22Rv1 (cell line): ENCODE results near the gene MROH2A.

Experiments used
- H3K27ac ChIP-seq: fragments of 450-650 bp; 2 replicates; pipeline ENCODE4 v1.5.1; 2017
- ZFX ChIP-seq: fragments of 450-650 bp; IDR thresholded peaks from 2 replicates; pipeline ENCODE4 v1.6.1; 2017; ENCODE audit warnings: antibody characterized with exemption, borderline replicate concordance
- TF ChIP-seq, protein P1 (sequence below): fragments of 450-650 bp; IDR thresholded peaks from 2 replicates; pipeline ENCODE4 v1.5.1; 2017; ENCODE audit warnings: mild to moderate bottlenecking

MROH2A gene

DNA sequence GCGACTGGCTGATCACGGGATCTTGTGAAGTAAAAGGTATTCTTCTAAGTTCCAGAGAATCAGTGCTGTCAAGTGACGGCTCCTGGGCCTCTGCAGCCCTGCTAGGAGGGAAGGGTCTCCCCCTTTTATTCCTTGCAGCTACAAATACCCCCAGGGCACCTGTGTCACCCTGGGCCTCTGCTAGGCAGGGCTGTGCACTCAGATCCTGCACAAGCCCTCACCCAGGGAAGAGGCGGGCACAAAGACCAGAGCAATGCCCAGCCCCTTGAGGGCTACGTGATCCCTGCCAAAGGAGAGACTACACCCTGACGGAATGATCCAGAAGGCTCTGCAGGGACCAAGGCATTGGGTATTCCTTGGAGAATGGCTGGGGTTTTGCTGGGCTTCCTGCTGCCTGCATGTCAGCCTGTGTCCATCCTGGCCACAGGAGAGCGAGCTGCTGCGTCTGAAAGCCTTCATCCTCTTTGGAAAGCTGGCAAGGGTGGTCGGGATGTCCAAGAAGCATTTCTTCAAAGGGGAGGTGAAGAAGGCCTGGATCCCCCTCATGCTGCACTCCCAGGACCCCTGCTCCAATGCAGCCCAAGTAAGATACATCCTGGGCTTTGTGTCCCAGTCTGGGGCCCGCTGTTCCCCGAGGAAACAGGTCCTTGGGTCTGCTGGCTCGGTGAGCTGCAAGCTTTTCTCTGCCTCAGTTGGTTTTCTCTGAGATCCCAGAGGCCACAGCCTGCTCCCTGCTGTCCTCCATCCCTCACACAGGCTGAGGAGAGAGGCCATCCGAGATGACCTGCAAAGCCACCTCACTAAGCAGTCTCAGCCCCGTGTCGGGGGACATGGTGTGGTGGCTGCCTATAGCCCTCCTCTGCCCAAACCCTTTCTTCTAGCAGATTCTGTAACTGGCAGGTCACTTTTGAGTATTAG lies 51.3 kb downstream of the MROH2A start:
- TF ChIP-seq ZFX: no peak
- TF ChIP-seq, protein P1, sequence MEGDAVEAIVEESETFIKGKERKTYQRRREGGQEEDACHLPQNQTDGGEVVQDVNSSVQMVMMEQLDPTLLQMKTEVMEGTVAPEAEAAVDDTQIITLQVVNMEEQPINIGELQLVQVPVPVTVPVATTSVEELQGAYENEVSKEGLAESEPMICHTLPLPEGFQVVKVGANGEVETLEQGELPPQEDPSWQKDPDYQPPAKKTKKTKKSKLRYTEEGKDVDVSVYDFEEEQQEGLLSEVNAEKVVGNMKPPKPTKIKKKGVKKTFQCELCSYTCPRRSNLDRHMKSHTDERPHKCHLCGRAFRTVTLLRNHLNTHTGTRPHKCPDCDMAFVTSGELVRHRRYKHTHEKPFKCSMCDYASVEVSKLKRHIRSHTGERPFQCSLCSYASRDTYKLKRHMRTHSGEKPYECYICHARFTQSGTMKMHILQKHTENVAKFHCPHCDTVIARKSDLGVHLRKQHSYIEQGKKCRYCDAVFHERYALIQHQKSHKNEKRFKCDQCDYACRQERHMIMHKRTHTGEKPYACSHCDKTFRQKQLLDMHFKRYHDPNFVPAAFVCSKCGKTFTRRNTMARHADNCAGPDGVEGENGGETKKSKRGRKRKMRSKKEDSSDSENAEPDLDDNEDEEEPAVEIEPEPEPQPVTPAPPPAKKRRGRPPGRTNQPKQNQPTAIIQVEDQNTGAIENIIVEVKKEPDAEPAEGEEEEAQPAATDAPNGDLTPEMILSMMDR: no peak
- H3K27ac ChIP-seq: no peak overlapping the region

DNA sequence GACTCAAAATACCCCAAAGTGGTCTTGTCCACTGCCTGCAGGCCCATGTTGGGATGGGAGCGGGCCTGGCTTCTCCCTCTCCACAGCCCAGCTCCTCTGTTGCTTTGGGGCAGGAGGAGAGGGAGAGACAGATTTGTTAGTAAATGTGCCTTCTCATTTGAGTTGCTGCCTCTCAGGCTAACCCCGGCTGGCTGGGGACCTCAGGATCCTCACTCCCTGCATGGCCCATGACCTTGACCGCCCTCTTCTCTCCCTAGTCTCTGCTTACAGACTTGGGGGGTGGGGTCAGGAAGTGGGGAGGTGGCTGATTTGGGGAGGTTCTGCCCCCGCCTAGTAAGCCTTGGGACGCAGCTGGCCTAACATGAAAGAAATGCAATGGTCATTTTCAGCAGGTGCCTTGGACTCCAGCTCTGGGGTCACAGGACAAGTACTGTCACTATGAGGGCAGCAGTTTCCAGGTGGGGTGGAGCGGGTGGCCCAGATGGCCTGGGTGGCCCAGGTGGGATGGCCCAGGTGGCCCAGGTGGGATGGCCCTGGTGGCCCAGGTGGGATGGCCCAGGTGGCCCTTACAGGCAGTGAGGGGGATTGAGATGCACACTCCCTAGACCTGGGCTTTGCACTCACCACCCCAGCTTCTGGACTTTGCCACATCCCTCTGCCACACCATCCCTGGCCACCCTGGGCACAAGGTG lies 52.1 kb downstream of the MROH2A start:
- no peak overlapping the region for H3K27ac ChIP-seq
- TF ChIP-seq, protein P1: no peak
- TF ChIP-seq ZFX: no peak

DNA sequence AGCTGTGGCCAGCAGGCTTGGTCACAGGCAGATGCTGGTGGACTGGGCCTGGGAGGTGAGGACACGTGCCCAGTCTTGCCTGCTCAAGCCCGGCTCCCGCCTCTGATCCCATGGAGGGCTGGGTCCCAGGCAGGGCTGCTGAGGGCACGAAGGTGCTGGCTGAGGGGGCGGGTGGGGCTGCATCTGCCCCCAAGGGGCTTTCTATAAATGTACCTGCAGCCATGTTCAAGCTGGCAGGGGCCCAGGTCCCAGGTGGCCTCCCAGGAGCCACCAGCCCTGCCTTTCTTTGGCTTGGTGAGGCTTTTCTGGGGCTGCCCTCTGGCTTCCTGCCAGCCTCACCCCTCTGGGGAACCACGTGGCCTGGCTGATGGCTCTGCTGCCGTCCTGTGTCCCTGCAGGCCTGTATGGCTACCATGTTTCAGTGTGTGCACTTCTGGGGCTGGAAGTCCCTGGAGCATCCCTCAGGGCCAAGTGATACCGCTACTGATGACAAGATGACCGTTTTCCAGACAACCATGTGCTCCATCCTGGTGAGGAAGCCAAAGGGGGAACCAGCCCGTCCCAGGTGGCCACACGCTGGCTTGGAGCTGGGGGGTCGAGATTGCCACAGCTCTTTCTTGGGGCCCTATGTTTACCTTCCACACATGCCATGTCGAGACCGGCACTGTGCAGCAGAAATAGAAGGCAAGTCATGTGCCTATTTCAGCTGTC lies 53.0 kb downstream of the MROH2A start:
- TF ChIP-seq, protein P1: no peak
- no peak for TF ChIP-seq ZFX

DNA sequence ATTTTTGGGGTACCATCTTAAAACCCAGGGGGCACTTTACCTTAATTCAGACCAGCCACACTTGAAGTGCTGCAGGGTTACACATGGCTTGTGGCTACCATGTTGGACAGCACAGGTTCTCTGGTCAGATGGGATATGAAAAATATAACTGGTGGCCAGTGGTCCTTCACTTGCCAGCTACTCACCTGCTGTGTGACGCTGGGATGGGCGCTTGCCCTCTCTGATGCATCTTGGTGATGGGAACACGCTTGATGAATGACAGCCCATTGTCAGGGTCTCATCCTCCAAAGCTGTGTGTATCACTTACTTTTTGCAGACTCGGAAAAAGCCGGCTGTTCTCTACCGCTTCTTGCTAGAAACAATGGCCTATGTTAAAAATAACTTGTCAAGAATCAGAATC lies 53.7 kb downstream of the MROH2A start:
- TF ChIP-seq ZFX: no peak
- TF ChIP-seq, protein P1: no peak
- no peak overlapping the region for H3K27ac ChIP-seq

More for the DNA sequence above, 53.0 kb downstream of the MROH2A start:
- H3K27ac ChIP-seq: no peak overlapping the region

DNA sequence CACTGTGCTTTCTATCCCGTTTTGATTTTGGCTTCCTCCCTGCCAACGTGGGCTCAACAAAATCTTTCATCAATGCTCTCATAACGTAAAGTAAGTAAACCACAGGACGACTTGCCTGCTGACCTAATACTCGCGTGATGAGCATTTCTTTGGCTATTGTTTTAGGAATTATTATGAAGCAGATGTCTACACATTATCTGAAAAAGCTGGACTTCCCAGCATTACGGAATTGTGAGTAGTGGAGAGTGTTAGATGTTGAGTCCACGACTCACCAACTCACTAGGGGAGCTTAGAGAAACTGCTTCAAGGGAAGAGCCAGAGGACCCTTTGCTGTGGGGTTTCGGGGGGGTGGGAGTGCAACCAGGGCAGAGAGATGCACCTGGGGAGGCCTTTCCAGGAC lies 54.3 kb downstream of the MROH2A start:
- TF ChIP-seq, protein P1: no peak
- no peak for TF ChIP-seq ZFX
- H3K27ac ChIP-seq: peak overlapping the region; percentile 41

DNA sequence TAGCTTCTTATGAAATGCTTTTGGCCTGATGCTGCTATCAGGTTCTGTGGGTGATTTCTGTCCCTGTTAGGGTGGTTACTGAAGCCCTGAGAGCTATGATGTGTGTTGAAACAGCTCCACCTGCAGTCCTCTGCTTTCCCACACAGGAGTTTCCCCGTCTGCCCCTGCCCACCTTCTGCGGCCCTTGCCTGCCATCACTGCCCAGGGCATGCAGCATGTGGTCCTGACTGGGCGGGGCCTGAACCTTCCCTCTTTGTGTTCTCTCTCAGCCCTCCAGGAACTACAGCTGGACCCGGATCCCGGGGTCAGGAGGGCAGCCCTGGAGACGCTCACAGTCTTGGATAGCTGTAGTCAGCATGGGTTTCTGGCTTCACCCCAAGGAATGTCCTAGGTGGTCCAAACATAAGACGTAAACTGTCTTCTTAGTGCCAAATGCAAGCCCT lies 54.8 kb downstream of the MROH2A start:
- TF ChIP-seq ZFX: no peak
- TF ChIP-seq, protein P1: peak; percentile 45
- peak overlapping the region; percentile 41 for H3K27ac ChIP-seq
